H4 (cell line): Measurements from ENCODE around the gene PLCB4. TPM values are rescaled to one million over a fixed set of nuclear protein-coding genes. Genes with fewer than 3 reads are reported as not detected.

ENCODE experiments used
- DNase-seq: peaks from one replicate; pipeline ENCODE4 v3.0.0-alpha.2; 2015; ENCODE audit warnings: low spot score
- total RNA-seq: library from RNA; depleted of rRNA; stranded (reverse); fragments of >200 nt; shearing (Covaris generic); gene quantifications from 2 replicates; pipeline ENCODE4 v1.2.3, GENCODE V29; 2014

PLCB4 gene
- total RNA-seq, 1 experiment from 2014 or later: 5.9 TPM

DNA sequence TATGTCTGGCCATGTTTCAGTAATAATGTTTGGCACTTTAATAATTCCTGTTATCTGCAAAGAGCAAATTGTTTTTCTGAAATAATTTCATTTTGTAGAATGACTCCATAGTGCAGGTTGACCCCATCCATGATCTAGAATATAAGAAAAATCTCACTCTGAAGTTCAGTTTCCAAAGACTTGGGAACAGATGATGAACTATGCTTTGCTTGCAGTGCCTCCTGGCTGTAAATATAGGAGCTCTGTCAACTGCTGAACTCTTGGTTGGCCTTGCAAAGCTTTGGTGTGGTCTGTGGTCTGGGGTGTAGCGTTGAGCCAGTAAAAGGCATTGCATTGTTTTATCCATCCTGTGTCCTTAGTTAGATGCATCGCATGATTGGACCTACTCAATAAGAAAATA, 104.0 kb downstream of the PLCB4 start:
- peak; percentile 23 for DNase-seq

DNA sequence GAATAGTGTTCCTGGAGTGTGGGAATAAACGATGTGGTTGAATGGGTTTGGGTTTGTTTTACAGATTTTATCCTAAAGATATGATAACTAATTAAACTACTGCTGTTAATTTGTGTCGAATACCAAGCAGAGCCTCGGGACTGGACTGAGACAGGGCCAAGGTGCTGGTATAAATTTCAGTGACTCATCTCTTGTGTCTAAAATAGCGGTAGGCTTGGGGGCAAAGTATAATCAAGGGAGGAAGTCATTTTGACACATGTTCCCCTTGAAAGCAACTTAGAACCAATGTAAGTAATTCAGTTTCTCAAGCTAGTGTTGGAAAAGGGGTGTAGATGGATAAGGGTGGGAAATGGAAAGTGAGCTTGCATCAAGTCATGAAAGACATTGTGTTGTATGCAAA, 108.4 kb downstream of the PLCB4 start:
- no peak for DNase-seq

DNA sequence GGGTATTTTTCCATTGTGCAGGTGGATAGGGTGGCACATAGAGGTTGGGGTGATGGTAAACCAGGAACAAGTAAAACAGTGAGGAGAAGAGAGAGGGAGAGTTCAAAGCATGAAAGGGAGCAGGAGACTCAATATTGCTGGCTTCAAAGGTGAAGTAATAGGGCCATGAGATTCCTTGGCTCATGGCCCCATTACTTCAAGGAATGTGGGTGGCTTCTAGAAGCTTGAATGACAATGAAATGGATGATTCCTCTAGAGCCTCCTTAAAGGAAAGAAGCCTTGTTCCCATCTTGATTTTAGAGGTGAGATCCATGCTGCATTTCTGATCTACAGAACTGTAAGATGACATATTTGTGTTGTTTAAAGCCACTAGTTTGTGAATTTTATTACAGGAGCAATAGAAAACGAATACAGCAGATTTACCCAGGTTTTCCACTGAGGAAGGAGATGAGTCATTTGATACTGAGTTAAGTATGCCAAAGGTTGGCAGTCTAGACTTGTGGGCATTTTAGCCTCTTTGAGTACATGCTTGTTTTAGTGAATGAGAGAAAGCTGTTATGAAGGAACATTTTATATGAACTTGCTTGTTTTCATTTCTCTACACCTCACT, 110.4 kb downstream of the PLCB4 start:
- DNase-seq: peak; percentile 33

DNA sequence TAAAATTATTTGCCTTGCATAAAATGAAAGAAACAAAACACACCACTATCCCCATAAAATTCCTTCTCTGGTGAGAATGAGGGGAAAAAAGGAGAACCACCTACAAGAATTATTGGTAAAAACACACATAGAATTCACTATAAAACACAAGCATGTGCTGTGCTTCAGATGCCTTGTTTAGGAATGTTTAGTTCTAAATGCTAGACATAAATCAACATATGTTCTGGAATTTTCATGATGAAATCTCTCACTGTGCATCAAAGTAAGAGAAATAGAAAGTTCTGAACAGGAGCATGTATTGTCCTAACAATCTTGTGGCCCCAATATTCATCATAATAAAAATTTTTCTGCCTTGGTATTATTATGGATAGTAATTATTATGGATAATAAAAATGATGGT, 111.0 kb downstream of the PLCB4 start:
- no peak for DNase-seq

DNA sequence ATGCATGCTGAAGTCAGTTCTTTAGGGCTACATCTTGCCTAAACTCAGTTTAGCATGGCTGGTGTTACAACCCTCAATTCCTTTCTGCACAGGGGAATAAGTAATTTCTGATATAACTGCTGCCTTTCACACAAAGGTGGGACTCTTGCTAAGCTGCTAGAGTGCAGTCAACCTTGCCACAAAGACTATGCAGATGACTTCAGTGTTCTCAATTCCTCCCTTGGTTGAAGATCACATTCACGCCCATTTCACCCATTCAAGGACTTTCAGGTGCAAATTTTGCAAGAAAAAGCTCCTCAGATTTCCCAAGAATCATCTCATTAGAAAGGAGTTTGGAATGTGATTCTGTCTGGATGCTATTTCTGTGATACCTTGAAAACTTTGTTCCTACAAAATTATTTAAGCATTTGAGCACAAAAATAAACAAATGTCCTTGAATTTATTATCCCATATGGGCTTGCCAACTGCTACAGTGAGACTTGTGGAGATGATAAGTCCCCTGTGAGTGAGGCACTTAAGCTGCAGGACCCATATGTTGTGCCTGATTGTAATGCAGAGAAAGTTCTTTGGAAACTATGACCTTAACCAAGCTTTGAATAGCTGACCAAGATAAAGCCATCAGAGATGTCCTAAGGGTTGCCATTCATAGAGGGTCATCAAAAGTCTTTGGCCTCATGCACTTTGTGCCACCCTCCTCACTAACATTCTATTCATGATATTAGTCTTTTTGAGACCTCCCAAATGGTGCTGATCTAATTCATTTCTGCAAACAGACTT, 111.8 kb downstream of the PLCB4 start:
- no peak for DNase-seq

DNA sequence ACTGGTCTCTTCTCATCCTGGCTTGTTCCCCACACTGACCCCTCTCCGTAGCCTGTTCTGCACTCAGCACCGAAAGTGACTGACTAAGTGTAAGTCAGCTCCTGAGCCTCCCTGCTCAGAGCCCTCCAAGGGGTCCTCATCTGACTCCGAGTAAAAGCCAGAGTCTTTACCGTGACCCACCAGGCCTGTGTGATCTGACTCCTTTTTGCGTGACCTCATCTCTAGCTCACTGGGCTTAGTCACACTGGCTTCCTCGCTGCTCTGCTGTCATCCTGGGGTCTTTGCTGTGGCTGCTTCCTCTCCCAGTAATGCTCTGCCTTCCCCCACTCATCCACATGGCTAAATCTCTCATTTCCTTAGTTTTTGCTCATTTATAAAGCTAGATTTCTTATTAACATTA, 116.6 kb downstream of the PLCB4 start:
- peak; percentile 31 for DNase-seq

DNA sequence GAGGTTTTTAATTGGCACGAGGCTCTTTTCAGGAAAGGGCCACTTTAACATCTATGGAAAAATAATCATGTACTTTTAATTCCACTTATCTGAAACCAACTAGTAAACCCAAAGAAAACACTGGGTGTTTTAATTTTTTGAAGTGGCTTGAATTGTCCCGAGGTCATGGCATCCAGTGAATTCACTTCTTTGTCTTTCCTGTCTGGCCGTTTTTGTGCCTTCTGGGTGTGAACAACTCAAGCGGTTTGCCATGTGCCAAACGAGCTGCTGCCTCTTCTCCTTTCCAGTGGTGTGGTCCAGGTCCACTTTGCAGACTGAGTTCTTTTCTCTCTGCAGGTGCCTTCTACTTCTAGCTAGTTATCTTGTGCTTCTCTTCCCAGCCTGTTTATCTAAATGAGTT, 117.5 kb downstream of the PLCB4 start:
- DNase-seq: no peak

DNA sequence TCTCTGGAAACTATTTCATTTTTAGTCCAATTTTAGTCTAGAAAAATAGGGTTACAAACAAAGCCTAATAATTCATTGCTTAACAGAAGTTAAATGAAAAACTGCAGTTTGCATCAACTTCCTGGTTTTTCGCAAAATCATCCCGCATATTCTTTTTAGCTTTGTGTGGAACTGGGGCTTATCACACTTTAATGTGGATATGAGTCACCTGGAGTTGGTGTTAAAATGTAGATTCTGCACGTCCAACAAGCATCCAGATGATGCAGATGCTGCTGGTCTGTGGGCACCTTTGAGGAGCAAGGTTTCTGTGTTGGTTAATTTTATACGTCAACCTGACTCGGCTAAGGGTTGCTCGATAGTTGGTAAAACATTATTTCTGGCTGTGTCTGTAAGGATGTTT, 126.1 kb downstream of the PLCB4 start:
- no peak for DNase-seq

DNA sequence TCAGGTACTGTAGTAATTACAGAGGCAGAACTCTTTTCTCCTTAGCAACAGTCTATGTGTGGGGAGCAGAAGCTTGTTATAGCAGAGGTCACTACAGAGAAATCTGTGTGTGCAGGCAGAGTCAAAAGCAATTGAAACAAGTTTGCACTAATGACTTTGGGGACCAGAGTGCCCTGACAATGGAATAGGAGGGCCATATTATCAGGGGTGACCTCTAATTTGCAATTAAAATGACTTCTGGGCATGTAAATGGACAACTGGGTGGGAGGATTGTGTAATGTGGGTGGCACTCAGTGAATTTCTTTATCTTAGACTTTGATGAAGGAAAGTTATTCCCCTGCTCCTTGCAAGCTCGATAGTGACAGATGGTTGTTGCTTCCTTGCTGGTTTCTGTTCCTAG, 127.2 kb downstream of the PLCB4 start:
- DNase-seq: no peak

DNA sequence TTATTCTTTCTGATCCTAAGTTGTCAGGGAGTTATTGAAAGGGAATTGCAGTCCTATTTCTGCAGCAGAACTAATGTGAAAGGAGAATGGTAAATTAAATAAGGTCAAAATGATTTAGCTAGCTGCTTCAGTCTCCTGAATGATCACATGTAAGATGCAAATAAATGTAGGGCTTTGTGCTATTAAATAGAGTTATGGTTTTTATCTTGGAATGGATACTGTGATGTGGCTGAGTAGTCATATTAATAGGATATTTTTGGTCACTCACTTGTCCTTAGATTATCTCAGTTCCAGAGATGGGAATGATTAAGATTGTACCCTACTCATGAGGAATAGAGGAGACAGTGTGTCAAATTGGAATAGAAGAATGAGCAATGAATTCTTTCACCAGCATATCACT, 129.6 kb downstream of the PLCB4 start:
- no peak for DNase-seq

DNA sequence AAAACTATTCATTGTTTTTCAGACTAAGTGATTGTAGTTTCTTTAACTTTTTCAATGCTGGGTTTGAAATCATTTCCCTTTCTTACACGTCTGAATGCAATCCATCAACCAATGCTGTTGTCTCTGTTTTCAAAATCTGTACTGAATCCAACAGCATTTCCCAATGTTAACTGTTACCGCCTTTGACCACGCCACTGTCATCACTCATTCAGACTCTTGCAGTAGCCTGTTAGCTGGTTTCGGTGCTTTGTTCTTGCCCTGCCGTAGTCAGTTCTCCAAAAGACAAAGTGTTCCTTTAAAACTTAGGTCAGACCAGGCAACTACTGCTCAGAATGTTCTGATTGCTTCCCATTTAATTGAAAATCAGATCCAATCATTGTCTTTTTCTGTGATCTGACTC, 131.3 kb downstream of the PLCB4 start:
- no peak for DNase-seq

DNA sequence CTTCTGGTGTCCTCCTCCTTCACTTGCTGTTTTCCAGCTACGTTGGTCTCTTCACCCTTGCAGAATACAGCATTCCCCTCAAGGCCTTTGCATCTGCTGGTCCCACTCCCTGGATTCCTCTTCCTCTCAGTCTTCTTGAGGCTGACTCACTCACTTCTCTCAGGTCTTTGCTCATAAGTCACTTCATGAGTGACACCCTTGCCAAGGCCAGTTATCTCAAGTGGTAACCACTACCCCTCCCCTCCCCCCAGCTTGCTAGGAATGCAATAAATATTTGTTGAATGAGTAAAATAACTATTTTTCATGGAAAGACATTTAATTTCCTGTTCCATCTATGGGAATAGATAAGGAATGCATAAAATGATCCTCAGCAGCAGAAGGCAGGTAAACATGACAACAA, 131.7 kb downstream of the PLCB4 start:
- peak; percentile 18 for DNase-seq

DNA sequence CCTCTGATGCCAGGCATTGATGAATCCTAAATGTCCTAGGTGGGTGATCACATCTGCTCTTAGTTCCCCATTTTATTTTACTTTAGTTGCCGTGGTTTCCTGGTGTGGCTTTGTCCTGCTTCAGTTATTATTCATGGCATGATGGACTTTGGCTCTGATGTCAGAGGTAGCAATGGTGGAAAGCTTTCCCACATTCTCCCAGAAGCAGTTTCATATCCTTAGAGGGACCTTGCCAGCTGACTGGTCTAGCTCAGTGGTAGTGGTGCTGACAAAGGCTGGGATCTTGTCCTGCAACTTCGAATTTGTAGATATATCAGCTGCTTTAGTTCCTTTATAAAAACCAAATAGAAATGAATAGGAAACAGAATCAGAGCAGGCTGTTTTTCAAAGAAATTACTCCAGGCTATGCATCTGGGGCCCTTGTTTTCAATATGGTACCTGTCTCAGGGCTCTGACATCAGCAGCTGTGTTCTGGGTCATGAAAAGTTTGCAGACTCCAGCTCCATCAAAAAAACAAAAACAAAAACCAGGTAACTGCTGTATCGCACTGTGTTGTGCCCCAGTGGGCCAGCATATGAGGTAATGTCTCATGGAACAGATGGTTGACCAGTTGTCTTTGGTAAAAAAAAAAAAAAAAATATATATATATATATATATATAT, 133.7 kb downstream of the PLCB4 start:
- no peak for DNase-seq

DNA sequence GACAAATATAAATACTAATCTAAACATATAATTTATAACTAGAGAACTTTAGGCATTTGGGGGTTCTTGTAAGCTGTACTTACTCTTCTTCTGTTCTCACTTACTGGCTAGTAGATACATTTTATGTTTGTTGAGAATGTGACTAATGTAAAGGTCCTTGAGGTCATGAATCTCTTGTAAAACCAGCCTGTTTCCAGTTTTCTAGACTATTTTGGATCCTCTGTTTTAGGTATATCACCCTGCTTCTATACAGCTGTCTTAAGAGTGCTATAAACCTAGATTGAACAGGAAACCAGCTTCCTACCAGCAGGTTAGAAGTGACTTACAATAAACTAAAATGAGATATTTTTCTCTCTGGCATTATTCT, 134.2 kb downstream of the PLCB4 start:
- no peak for DNase-seq

DNA sequence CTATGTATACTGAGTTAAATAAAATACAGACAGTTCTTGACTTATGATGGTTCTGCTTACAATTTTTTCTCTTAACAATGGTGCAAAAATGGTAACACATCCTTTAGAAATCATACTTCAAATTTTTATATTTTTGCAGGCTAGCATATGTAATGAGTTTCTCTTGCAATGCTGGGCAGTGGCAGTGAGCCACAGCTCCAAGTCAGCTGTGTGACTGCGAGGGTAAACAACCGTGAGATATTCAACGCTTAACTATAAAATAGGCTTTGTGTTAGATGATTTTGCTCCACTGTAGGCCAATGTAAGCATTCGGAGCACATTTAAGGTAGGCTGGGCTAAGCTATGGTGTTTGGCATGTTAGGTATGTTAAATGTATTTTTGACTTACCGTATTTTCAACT, 136.1 kb downstream of the PLCB4 start:
- no peak for DNase-seq

DNA sequence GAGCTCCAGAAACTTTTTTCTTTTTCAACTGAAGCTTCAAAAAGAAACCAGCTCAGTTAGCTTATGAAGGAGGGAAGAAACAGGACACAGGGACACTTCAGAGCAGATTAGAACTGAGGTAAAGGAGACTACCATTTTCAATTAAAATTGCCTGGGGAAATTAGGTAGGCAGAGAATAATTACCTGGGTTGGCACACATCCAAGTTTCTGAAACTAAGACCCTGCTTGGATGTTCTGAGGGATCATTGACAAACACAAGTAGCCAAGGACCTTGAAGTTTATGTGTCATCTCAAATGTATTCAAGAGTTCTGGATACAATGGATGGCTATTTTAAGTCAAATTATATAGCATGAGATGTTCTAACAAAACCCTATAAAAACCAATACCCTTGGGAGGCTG, 137.6 kb downstream of the PLCB4 start:
- DNase-seq: no peak

DNA sequence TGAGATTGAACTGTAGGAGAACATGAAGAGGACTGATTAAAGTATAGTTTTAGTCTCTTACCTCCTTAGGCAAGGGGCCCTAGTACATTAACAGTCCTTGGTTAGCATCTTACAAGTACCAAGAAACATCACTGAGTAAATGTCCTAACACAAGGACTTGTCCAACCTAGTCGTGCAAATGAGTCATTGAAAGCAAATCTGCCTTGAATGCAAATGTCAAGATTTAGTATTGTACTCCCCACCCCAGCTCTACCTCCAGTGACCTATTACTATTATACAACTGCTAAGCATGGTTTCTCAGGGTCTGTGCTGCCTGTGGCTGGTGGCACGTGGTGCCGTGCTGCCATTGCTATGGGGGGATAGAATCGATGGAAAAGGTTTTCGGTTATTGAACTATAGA, 138.4 kb downstream of the PLCB4 start:
- no peak for DNase-seq

DNA sequence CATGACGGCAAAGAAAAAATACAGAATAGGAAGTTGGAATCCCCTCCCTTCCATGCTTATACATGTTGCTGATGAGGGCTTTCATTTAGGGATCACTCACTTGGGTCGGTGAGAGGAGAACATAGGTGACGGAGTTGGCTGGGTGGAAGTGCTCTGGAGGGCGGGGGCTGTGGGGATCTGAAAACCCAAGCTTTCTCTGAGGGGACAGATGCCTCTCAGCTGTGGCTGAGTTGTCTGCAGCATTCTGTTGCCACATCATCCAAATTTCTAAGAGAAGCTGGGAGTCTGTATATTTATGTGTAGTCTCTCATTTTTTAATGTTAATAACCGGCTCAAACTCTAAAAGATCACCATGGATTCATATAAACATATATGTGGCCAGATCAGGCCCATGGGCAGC, 141.5 kb downstream of the PLCB4 start:
- no peak for DNase-seq

DNA sequence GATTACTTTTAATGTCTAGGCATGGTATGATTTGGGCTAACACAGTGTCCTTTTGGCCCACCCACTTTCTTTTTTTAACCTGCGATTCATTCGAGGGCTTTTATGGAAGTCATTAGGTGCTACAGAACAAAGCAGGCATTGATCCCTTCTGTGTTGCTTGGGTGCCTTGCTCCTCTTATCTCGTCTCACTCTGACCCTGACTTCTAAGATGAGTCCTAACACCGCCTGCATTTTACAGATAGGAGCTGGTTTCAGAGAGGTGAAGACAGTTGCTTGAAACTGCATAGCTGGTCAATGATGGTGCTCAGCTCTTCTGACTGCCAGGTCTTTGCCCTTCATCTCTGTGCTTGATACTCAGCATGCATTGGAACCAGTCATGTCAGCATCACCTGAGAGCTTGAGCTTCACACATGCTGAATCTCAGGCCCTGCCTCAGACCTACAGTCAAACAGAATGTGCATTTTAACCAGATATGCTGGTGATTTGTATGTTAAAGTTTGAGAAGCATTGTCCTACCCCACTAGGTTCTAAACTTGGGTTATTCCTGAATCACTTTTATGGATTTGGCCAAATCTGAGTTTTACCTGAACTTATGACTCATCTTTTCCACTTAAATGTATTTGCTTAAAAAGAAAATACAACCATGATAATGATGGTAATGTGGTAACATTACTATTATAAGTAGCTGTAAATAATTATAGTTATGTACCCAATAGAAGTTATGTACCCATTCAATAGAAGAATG, 142.3 kb downstream of the PLCB4 start:
- no peak for DNase-seq

DNA sequence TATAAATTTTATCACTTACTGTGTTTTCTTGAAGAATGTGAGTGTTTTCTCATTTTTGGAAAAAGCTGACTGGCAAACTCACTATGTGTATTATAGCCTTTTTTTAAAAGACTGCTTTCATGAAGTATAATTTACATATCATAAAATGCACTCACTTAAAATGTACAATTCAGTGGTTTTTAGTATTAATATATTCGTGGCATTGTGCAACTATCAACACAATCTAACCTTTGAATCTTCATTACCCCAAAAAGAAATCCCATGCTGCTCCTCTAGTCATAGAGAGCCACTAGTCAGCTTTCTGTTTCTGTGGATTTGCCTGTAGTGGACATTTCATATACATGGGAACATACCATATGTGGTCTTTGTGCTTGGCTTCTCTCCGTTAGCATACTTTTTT, 143.8 kb downstream of the PLCB4 start:
- DNase-seq: no peak

DNA sequence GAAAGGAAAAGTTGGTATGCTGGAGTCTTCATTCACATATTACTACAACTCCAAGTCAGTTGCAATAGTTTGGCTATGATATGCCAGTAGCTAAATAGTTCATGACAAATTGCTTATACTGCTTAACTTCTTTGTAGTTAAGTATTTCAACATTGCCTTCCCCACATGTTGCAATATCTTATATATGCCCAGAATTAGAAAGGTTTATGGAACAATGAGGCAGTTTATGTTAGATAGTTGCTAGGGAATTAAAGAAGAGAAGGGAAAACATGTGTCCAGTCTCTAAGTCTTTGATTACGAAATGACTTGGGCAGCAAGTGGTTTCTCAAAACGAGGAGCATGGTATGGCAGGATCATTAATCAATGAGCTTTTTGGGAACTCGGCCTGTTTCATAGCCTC, 145.8 kb downstream of the PLCB4 start:
- peak; percentile 33 for DNase-seq

DNA sequence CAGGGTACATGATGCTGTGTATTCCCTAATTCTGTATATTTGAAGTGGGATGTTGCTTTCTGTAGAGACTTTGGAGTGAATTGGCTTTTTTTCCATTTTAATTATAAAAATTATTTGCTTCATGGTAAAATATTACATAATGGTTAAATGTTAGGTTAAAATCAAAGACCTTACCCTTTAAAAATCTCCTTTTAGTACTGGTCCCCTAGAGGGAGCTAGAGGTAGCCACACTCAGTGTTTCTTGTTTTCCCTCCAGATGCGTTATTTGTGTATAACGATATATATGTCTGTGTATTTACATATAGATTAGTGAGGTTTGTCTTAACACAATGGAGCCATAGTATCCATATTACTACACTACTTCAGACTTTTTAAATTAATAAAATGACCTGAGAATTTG, 146.7 kb downstream of the PLCB4 start:
- no peak for DNase-seq

DNA sequence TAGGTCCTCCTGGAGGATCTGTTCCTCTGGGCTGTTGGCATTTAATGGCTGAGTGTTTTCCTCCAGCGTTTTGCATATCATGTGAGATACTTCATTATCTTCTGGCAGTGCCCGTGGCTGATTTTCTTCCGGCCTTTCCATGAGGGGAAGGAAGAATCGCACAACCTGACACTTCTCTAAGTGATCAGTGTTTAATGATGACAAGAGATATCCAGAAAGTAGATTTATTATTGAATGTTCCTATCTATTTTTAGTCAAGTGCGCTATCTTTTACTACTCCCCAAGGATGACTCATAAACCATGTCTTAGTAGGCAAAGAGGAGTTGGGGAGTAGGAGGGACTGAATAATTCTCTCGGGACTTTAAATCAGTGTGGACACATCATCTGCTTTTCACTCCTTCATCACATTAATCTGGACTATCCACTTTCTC, 149.7 kb downstream of the PLCB4 start:
- no peak for DNase-seq
